Trophoblast cell (in vitro differentiated cells and primary cell): ENCODE results near the gene IQCF6.

ENCODE experiments used
- DNase-seq, 2 donors: peaks; one replicate each; pipeline ENCODE4 v3.0.0-alpha.2; 2016
- H2AFZ ChIP-seq: 2 replicates; pipeline ENCODE4 v1.6.1; 2013; ENCODE audit warnings: low read length, moderate library complexity, mild to moderate bottlenecking; ENCODE audit not compliant: insufficient read depth, poor library complexity
- H2AK5ac ChIP-seq: 2 replicates; pipeline ENCODE4 v1.6.1; 2013; ENCODE audit warnings: mild to moderate bottlenecking, low read length
- H2BK120ac ChIP-seq: 2 replicates; pipeline ENCODE4 v1.6.1; 2013; ENCODE audit warnings: low read length, mild to moderate bottlenecking, moderate library complexity; ENCODE audit not compliant: insufficient read depth, poor library complexity
- H2BK12ac ChIP-seq: 2 replicates; pipeline ENCODE4 v1.6.1; 2013; ENCODE audit warnings: mild to moderate bottlenecking, low read length, moderate library complexity
- H2BK5ac ChIP-seq: 2 replicates; pipeline ENCODE4 v1.6.1; 2013; ENCODE audit warnings: low read length, low read depth, moderate library complexity, mild to moderate bottlenecking; ENCODE audit not compliant: poor library complexity
- H3K14ac ChIP-seq: 2 replicates; pipeline ENCODE4 v1.6.1; 2013; ENCODE audit warnings: mild to moderate bottlenecking, low read length
- H3K18ac ChIP-seq: 2 replicates; pipeline ENCODE4 v1.6.1; 2013; ENCODE audit warnings: mild to moderate bottlenecking, low read length
- H3K23ac ChIP-seq: 2 replicates; pipeline ENCODE4 v1.6.1; 2013; ENCODE audit warnings: low read length
- H3K27ac ChIP-seq: 2 replicates; pipeline ENCODE4 v1.5.1; 2013; ENCODE audit warnings: low read depth, mild to moderate bottlenecking, inconsistent platforms, low read length, moderate library complexity
- H3K27me3 ChIP-seq: 2 replicates; pipeline ENCODE4 v1.6.1; 2013; ENCODE audit warnings: inconsistent platforms, mild to moderate bottlenecking, low read length, moderate library complexity; ENCODE audit not compliant: insufficient read depth
- H3K36me3 ChIP-seq, 2 experiments: 1 replicate in 1 of 2; 2 replicates in 1 of 2; pipeline ENCODE4 v1.6.1; 2013; ENCODE audit warnings: low read length in 2 of 2, mild to moderate bottlenecking in 2 of 2, moderate library complexity in 1 of 2; ENCODE audit not compliant: insufficient read depth in 2 of 2, control insufficient read depth in 1 of 2
- H3K4ac ChIP-seq: 2 replicates; pipeline ENCODE4 v1.6.1; 2013; ENCODE audit warnings: low read depth, mild to moderate bottlenecking, low read length, moderate library complexity
- H3K4me1 ChIP-seq, 2 experiments: 1 replicate in 1 of 2; 2 replicates in 1 of 2; pipeline ENCODE4 v1.6.1; 2013; ENCODE audit warnings: low read length in 2 of 2, mild to moderate bottlenecking in 2 of 2, moderate library complexity in 1 of 2; ENCODE audit not compliant: insufficient read depth in 2 of 2, control insufficient read depth in 1 of 2
- H3K4me2 ChIP-seq: 2 replicates; pipeline ENCODE4 v1.6.1; 2013; ENCODE audit warnings: inconsistent platforms, mild to moderate bottlenecking, low read length, moderate library complexity
- H3K4me3 ChIP-seq: 2 replicates; pipeline ENCODE4 v1.5.1; 2013; ENCODE audit warnings: mild to moderate bottlenecking, low read depth, low read length, inconsistent platforms
- H3K79me1 ChIP-seq: one replicate; pipeline ENCODE4 v1.6.1; 2013; ENCODE audit warnings: low read length
- H3K79me2 ChIP-seq: 2 replicates; pipeline ENCODE4 v1.6.1; 2013; ENCODE audit warnings: low read length, mild to moderate bottlenecking; ENCODE audit not compliant: control insufficient read depth, insufficient read depth, poor library complexity
- H3K9ac ChIP-seq: 2 replicates; pipeline ENCODE4 v1.6.1; 2013; ENCODE audit warnings: mild to moderate bottlenecking, low read length
- H3K9me3 ChIP-seq: 2 replicates; pipeline ENCODE4 v1.6.1; 2013; ENCODE audit warnings: low read depth, mild to moderate bottlenecking, control low read depth, inconsistent platforms, low read length; ENCODE audit not compliant: insufficient read depth
- H4K12ac ChIP-seq: 2 replicates; pipeline ENCODE4 v1.6.1; 2013; ENCODE audit warnings: low read depth, mild to moderate bottlenecking, low read length, moderate library complexity
- H4K8ac ChIP-seq: 2 replicates; pipeline ENCODE4 v1.6.1; 2013; ENCODE audit warnings: low read depth, mild to moderate bottlenecking, low read length, moderate library complexity
- H4K91ac ChIP-seq: one replicate; pipeline ENCODE4 v1.6.1; 2013; ENCODE audit warnings: low read depth, mild to moderate bottlenecking, low read length, moderate library complexity
- WGBS: extraction: QIAGEN DNeasy Blood & Tissue Kit; methylation state at CpG from one replicate; pipeline ENCODE4 v1.1.7; 2013; ENCODE audit warnings: missing lambda C conversion rate; ENCODE audit not compliant: insufficient read length, insufficient coverage; ENCODE audit errors: extremely low coverage; 5-methylcytosine and 5-hydroxymethylcytosine counted together

IQCF6 gene

GRCh38 chr3:51778554-51778953 lies 483 bp downstream of the IQCF6 start:
- Histone ChIP-seq H3K9ac (no peak overlapping the region), H2BK120ac (no peak overlapping the region), H3K27ac (no peak overlapping the region), H4K8ac (no peak overlapping the region), H3K4me1 (no peaks in the 10 kb centered on the region), H3K4me3 (no peak overlapping the region), H3K27me3 (no peaks in the 10 kb centered on the region), H2BK5ac (no peak overlapping the region), H3K9me3 (peaks cover 2% of the 10 kb centered on the region), H4K12ac (no peak overlapping the region), H3K4me2 (no peak overlapping the region), H3K79me1 (no peaks in the 10 kb centered on the region), H3K4ac (no peak overlapping the region), H2AK5ac (no peak overlapping the region), H4K91ac (no peak overlapping the region), H3K36me3 (no peaks in the 10 kb centered on the region), H3K14ac (no peak overlapping the region), H3K18ac (no peak overlapping the region), H3K23ac (no peak overlapping the region), H2AFZ (no peak overlapping the region), H2BK12ac (no peak overlapping the region), H3K79me2 (no peaks in the 10 kb centered on the region)
- DNase-seq, result no peak
- WGBS, result no CpG with 5 or more reads among the region's 17 CpGs

- Histone ChIP-seq H3K9me3 (peaks cover 2% of the 10 kb centered on the region), H3K79me1 (no peaks in the 10 kb centered on the region), H4K8ac (no peak overlapping the region), H3K79me2 (no peaks in the 10 kb centered on the region), H3K9ac (no peak overlapping the region), H4K12ac (no peak overlapping the region), H3K4me1 (no peaks in the 10 kb centered on the region), H3K23ac (no peak overlapping the region), H2AFZ (no peak overlapping the region), H3K27ac (no peak overlapping the region), H3K4me2 (no peak overlapping the region), H4K91ac (no peak overlapping the region), H3K18ac (no peak overlapping the region), H3K14ac (no peak overlapping the region), H2BK120ac (no peak overlapping the region), H2BK5ac (no peak overlapping the region), H3K4ac (no peak overlapping the region), H3K4me3 (no peak overlapping the region), H3K36me3 (no peaks in the 10 kb centered on the region), H2BK12ac (no peak overlapping the region), H2AK5ac (no peak overlapping the region), H3K27me3 (no peaks in the 10 kb centered on the region)
- no CpG with 5 or more reads among the region's 3 CpGs for WGBS
- no peak for DNase-seq
Measured at GRCh38 chr3:51777985-51778384, 1.1 kb downstream of the IQCF6 start.

- DNase-seq, result no peak
- WGBS, result no CpG with 5 or more reads among the region's 4 CpGs
Measured at GRCh38 chr3:51773529-51774056, 5.4 kb downstream of the IQCF6 start.

GRCh38 chr3:51759203-51759602 lies 19.8 kb downstream of the IQCF6 start:
- no peak overlapping the region for H3K27ac ChIP-seq
- H3K4me1 ChIP-seq, result no peaks in the 10 kb centered on the region
- no peak overlapping the region for H2BK120ac ChIP-seq
- H3K79me2 ChIP-seq, result no peaks in the 10 kb centered on the region
- H3K14ac ChIP-seq, result no peak overlapping the region
- no peak overlapping the region for H2AFZ ChIP-seq
- no peaks in the 10 kb centered on the region for H3K36me3 ChIP-seq
- H4K8ac ChIP-seq, result no peak overlapping the region
- DNase-seq, result no peak
- H3K23ac ChIP-seq, result no peak overlapping the region
- H2AK5ac ChIP-seq, result no peak overlapping the region
- no peak overlapping the region for H3K18ac ChIP-seq
- H3K79me1 ChIP-seq, result no peaks in the 10 kb centered on the region
- no peak overlapping the region for H3K4me2 ChIP-seq
- H2BK12ac ChIP-seq, result no peak overlapping the region
- no peak overlapping the region for H3K9ac ChIP-seq
- no peak overlapping the region for H2BK5ac ChIP-seq
- H3K27me3 ChIP-seq, result no peaks in the 10 kb centered on the region
- H3K9me3 ChIP-seq, result peaks cover 1% of the 10 kb centered on the region
- H3K4me3 ChIP-seq, result no peak overlapping the region
- H4K12ac ChIP-seq, result no peak overlapping the region
- H4K91ac ChIP-seq, result no peak overlapping the region
- H3K4ac ChIP-seq, result no peak overlapping the region

More at GRCh38 chr3:51773529-51774056, 5.4 kb downstream of the IQCF6 start:
- no peak overlapping the region for H4K8ac ChIP-seq
- no peak overlapping the region for H3K4me3 ChIP-seq
- no peak overlapping the region for H3K27ac ChIP-seq
- H2BK12ac ChIP-seq, result no peak overlapping the region
- no peak overlapping the region for H4K91ac ChIP-seq
- no peaks in the 10 kb centered on the region for H3K79me2 ChIP-seq
- H2BK120ac ChIP-seq, result no peak overlapping the region
- H2AFZ ChIP-seq, result no peak overlapping the region
- peaks cover 2% of the 10 kb centered on the region for H3K9me3 ChIP-seq
- H3K23ac ChIP-seq, result no peak overlapping the region
- H3K14ac ChIP-seq, result no peak overlapping the region
- H2AK5ac ChIP-seq, result no peak overlapping the region
- H3K36me3 ChIP-seq, result no peaks in the 10 kb centered on the region
- H3K27me3 ChIP-seq, result no peaks in the 10 kb centered on the region
- H3K4ac ChIP-seq, result no peak overlapping the region
- H4K12ac ChIP-seq, result no peak overlapping the region
- H3K9ac ChIP-seq, result no peak overlapping the region
- H3K18ac ChIP-seq, result no peak overlapping the region
- no peaks in the 10 kb centered on the region for H3K79me1 ChIP-seq
- H3K4me2 ChIP-seq, result no peak overlapping the region
- no peak overlapping the region for H2BK5ac ChIP-seq
- H3K4me1 ChIP-seq, result no peaks in the 10 kb centered on the region
